HG02870 (cell line): ENCODE results near the gene SIDT2.

Source experiments
- ATAC-seq: cut with Tn5 transposase; IDR thresholded peaks from one replicate; pipeline ENCODE4 v1.9.1; 2021; ENCODE audit warnings: mild to moderate bottlenecking, moderate library complexity; ENCODE audit not compliant: unreplicated experiment

SIDT2 gene

GRCh38 chr11:117220568-117220967 is 42.0 kb downstream of the SIDT2 start:
- ATAC-seq = no peak

DNA sequence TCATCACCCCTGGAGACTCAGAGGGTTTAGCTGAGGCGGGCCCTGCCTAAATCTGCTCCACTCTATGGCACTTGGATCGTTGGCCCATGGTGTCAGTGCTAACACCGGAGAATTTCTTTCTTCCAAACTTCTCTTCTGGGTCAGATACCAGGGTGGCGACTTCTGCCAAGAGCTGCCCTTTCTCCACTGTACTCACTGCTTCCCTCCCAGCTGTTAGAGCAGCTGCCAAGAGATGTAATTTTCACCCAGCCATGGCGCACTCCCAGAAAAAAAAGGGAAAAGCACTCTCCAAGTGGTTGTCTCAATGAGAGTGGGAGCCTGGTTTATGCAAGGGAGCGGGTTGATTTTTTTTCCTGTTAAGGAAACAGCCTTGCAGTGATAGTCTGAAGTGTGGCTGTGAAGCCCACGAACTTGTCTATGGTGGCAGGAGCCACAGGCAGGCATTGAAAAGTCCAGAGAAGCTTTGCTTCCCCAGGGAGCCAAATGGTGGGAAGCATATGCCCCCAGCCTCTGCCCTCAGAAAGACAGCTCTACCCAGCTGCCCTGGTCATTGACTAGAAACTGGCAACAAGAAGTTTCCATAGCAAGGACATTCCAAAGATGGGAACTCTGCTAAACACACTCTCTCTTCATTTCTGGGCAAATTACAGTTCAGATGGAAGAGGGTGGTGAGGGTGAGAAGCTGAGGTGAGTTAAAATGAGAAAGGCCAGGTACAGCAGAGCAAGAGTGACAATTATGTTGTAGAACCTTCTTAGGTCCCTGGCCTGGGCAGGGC is 42.6 kb downstream of the SIDT2 start:
- ATAC-seq = no peak

DNA sequence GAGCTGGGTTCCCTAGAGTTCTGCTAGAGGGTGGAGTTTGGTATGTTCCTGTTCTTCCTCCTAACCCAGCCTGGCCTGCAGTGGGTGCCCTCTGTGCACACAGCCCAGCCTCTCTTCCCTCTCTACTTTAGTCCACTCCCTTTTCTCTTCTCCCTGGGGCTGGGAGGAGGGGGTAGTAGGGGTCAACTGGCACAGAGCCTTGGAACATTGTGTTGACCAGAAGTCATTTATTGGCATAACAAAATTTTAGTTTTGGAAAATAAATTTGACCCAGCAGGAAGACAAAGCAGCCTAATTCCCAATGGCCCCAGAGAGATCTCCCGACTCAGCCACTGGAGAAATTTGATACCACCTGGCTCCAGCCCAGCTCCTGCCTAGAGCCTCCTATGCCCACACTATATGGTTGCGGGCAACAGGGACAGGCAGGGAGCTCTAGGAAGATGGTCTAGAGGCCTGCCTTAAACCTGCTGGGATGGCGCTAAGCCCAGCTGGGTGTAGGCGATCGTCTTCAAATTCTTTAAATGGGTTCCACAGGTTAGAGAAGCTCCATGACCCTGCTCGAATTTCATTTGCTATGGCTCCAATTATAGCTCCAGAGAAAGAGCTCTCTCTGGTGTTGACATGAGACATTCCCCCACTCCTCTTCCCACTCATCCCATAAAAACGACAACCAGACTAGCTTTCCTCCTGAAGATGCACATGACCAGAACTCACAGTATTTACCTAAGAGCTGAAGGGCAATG is 43.4 kb downstream of the SIDT2 start:
- no peak for ATAC-seq

GRCh38 chr11:117222991-117223740 is 44.6 kb downstream of the SIDT2 start:
- no peak for ATAC-seq

DNA sequence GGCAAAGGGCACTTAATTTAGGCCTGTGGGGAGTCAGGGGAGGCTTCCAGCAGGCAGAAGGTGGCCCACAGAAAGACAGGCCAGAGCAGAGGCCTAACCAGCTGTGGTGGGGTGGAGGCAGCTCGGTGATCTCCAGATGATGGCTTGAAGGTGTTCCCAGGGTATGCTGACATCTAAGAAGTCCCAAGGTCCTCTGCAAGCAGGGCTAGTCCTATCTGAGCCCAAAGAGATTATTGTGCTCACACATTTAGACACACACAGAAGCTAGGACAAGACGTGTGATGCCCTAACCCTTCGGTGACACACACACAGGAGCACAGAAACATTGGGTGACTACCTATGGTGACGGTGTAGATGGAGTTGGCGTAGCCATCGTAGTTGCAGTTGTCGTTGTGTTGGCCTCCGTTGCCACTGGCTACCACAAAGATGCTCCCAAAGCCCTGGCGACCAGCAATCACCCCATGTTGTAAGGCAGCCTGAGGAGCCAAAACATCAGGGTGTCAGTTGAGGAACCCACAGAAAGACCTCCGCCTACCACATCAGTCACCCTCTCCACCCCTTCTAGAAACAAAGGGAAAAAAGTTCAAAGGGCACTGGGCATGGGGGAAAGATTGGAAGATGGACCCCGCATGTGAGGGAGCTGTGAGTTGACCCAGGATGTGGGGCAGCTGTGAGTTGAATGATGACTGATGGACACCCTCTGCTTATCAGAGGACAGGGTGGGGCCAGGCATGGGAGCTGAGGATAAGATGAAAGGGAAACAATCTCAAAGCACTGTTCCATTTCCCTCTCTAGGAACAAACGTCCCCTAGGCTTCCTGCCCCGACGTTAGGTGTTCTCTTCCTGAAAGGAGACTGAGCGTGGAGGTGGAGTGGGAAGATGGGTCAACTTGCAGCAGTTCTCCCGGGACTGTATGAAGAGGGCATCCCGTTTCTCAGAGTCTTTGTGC is 45.5 kb downstream of the SIDT2 start:
- no peak for ATAC-seq

GRCh38 chr11:117225553-117226170 is 47.1 kb downstream of the SIDT2 start:
- ATAC-seq = no peak

- peak; percentile 51 for ATAC-seq
Observed at GRCh38 chr11:117226388-117227385, 48.1 kb downstream of the SIDT2 start.

DNA sequence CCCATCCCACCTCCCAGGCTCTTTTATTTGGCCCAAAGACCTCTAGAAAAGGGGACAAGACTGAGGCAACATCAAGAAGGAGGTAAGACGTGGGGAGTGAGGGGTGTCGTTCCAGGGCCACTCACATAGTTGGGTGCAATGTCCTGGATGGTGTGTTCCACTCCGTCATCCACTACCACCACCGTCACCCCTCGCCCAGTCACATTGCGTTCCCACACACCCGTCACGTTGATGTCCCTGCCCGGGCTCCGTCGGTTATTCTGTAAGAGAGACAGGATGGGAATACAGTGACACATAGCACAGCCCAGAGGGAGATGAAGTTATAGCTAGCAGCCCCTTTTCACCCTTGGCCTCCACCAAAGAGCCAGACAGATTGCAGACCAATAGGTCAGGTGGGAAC is 49.5 kb downstream of the SIDT2 start:
- no peak for ATAC-seq

DNA sequence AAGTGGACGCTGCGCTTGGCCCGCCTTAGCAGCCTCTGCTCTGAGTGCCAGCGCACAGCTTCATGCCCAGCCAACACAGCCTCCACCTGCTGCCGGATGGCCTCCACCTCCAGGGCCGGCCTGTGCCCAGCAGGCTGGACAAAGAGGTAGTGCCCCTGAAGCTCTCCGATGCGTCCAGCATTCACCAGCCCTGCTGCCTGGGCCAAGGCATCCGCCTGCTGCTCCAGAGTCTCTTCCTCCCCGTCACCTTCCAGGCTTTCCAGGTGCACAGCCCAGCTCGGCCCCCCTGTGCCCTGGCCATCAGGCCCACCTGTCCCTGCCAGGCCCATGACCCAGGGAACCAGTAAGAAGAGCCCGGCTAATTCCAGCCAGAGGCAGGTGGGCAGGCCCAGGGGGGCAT is 50.9 kb downstream of the SIDT2 start:
- no peak for ATAC-seq

- no peak for ATAC-seq
Observed at GRCh38 chr11:117229931-117230285, 51.4 kb downstream of the SIDT2 start.

DNA sequence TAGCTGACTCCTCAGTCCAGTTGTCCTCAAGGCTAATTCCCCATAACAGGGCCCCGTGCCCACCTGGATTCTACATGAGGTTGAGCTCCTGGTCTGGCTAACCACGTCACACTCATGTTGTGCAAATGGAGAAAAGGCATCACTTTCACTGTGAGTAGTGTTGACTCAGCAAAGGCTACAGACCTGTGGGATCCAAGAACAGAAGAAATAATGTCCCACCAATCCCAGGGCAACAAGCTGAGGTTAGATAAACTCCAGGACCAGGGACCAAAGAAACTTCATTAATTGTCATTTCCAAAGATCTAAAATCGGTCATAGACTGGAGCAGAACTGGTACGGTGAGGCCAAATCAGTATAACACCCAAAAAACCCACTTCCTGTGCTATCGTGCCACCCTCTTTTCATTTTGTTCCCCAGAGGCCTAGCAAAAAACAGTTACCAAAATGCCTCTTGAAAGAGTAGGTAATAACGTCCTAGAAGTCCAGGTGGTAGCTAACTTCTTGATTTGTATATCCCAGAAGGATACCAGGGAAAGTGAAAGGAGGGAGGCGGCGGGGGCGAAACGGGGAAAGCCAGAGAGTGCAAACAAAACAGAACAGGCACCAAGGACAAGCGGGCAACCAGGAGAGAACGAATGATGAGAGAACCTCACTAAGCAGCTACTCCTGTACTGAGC is 51.9 kb downstream of the SIDT2 start:
- peak; percentile 33 for ATAC-seq

DNA sequence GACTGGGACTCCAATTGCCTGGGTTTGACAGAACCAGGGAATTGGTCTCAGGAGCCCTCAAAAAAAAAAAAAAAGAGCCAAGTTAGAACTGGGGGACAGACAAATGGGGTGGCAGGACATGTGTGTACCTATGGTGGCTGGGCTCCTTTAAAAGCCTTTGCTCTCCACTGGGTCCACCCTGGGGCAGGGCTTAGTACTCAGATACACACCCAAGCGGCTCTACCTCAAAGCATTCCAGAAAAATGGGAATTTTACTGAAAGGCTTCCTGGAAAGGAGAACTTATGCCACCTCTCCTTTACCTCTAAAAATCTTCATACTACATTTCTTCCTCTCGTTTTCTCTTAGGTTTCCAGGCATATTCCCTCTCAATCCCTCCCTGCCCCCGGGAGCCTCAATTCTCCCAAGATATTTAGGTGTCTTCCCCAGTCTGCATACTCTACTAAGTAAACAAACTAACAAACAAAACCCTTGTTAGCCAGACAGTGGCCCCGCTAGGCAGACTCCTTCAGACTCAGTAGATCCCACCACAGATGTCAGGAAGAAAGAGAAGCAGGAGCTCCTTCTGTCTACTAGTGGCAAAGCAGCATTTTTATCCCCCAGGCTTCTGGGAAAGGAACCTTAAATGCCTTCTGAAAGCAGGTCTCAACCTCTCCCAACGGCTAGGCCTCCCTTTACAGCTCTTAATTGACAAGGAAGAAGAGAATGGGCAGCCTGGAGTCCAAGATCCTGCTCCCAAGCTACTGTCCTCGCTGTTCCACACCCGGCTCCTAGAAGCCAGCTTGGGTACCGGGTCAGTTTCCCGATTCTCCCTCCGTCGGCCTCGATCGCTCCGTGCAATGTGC is 52.7 kb downstream of the SIDT2 start:
- ATAC-seq = no peak

DNA sequence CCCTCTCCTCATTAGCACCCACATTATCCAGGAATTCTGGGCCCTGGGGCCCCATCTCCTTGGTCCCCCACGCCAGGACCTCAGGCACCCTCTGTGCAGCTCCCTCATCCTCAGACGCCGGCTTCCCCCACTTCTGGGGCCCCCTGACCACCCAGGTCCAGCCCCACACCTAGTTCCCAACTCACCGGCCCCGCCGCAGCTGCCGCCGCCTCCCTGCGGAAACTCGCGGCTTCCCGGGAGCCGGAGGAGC is 53.2 kb downstream of the SIDT2 start, which contains the start of gene PCSK7:
TSS of gene PCSK7 (minus strand) at position 232 of the 250 bp plus-strand sequence. CDS start 2,229 bp downstream, outside the sequence.
- ATAC-seq = no peak

DNA sequence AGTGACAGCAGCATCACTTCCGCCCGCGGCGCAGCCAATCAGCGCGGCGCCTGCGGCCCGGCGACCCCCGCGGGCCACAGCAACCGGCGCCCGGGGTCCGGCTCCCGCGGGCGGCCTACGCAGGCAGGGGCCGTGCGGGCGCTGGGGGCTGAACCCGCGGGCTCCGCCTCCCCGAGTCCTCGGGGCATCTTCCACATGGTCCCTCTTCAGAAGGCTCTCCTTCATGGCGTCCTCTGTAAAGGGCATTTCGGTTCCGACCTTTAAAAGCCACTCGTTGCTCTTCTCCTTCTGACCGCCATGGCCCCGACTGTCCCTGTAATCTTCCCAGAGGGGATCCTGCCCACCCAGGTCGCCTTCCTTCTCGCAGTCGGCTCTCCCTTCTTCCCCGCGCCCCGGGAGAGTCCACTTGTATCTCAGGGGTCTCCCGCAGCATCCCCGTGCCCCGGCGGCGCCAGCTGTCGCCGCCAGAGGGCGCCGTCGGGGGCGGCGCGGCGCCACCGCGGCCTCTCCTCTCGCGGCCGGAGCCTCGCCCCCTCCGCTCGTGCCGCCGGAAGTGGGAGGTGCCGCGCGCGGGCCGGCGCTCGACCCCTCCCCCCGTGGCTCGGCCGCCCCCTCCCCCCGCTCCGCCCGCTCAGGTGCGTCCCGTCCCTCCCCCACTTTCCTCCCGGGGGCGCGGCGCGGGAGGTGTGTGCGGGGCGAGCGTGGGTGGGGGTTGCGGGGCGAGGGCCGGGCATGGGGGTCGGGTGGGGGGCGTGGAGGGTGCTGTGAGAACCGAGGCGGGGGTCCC is 53.7 kb downstream of the SIDT2 start, which contains the start of gene RNF214:
TSS of gene RNF214 (plus strand) at position 580 of the 787 bp plus-strand sequence. CDS start 1,602 bp downstream, outside the sequence.
- peak; percentile 65 for ATAC-seq

DNA sequence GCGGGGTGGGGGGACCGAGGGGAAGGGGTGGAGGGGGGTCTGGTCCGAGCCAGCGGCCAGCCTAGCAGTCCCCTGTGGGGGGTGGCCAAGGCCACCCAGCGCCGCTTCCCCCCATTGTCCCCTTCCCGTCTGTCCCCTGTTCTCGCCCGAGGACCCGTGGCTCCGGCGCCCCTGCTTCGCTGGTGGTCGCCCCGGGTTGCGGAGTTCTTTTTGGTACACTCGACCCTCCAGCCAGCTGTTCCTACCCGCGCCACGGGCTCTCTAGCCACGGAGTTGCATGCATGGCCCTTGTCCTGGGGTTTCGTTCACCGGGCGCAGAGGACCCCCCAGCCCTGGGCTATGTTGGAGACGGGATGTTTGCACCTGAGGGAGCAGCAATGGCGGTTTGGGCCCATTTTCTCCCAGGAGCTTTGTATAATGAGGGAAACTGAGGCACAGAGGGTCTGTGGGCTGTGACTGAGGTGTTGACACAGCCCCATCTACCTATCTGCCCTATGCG is 54.4 kb downstream of the SIDT2 start:
- ATAC-seq = no peak

GRCh38 chr11:117238221-117238620 is 59.7 kb downstream of the SIDT2 start:
- ATAC-seq = no peak

DNA sequence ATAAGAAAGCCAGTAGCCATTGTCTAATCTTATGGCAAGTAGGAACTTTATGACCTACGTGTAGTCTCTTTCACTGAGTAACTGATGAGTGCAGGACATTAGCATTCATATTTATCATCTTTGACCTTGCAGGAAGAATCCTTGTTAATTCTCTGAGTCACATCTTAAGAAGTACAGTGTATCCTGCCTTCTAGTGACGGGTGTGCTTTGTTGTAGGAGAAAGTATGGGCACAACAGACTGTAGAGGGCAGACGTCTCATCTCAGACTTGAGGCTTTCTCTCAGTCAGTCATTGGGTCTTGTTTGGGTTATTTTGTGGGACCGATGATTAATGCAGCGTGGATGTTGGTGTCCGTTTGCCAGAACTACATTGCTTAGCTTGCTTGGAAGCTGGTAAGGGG is 60.8 kb downstream of the SIDT2 start:
- no peak for ATAC-seq
